ENCODE results near the gene KCNQ1. TPM values are rescaled to one million over a fixed set of nuclear protein-coding genes. Genes with fewer than 3 reads are reported as not detected.

Gene KCNQ1
- total and polyA plus RNA-seq, 9 of the 15 experiments (the other 6 are each of a cell fraction or from before 2014, with no cell fraction given), result 0.44 TPM; not detected in 8

- TF ChIP-seq ARID4B (CRISPR knock-in tag; IDR thresholded peaks at IDR 0.05) (0 out of 2 replicates have a peak, but pooled peaks have one; percentile 22), ATF7 (IDR thresholded peaks at IDR 0.05) (no peak), FOXA3 (CRISPR knock-in tag; conservative IDR thresholded peaks at IDR 0.05 in 1 of 2, IDR thresholded peaks at IDR 0.05 in 1 of 2) (peak in 1 of 2 experiments; percentile 44; a peak in 1 of 4 replicates), MEF2A (IDR thresholded peaks at IDR 0.05; ENCODE audit: control insufficient read depth, low read depth, low read length) (no peak), ZFX (CRISPR knock-in tag; IDR thresholded peaks at IDR 0.05) (peak; percentile 43; the same call in 1 of the 2 replicates)
Observed at GRCh38 chr11:2741377-2742131, 296.7 kb downstream of the KCNQ1 start (continued).
